Measurements from ENCODE around the gene FFAR2.

GRCh38 chr19:35498984-35499527 is 51.0 kb downstream of the FFAR2 start:
- TF ChIP-seq POLR2A (IDR thresholded peaks at IDR 0.05) (no peak), POLR2AphosphoS5 (IDR thresholded peaks at IDR 0.05) (no peak)

Data from breast epithelium (tissue), 3 donors.